Chondrocyte (in vitro differentiated cells): ENCODE results near the gene SHD. TPM values are rescaled to one million over a fixed set of nuclear protein-coding genes. Genes with fewer than 3 reads are reported as not detected.

Experiments used
- DNase-seq: peaks from one replicate; pipeline ENCODE4 v3.0.0; 2021; ENCODE audit warnings: mixed read lengths, low spot score
- H3K27ac Mint-ChIP-seq: one replicate; pipeline ENCODE4 v1.8.0; 2021; ENCODE audit warnings: mild to moderate bottlenecking, moderate library complexity, mixed read lengths; ENCODE audit not compliant: unreplicated experiment
- H3K27me3 Mint-ChIP-seq: 2 replicates; pipeline ENCODE4 v1.8.0; 2021; ENCODE audit warnings: low read depth, mixed read lengths
- H3K36me3 Mint-ChIP-seq: 2 replicates; pipeline ENCODE4 v1.8.0; 2021; ENCODE audit warnings: low read depth, mixed read lengths
- H3K4me1 Mint-ChIP-seq: 2 replicates; pipeline ENCODE4 v1.8.0; 2021; ENCODE audit warnings: low read depth, mild to moderate bottlenecking, mixed read lengths
- H3K4me3 Mint-ChIP-seq: one replicate; pipeline ENCODE4 v1.8.0; 2021; ENCODE audit warnings: mild to moderate bottlenecking, moderate library complexity, mixed read lengths; ENCODE audit not compliant: unreplicated experiment
- H3K9me3 Mint-ChIP-seq: 2 replicates; pipeline ENCODE4 v1.8.0; 2021; ENCODE audit warnings: low read depth, mixed read lengths
- total RNA-seq: library from RNA; stranded (reverse); gene quantifications from 3 replicates; pipeline ENCODE4 v1.2.1, GENCODE V29; 2021
- TF ChIP-seq, protein P1 (sequence below): fragments of 200-600 bp; sonication (generic); IDR thresholded peaks from 2 replicates; pipeline ENCODE4 v1.5.0; 2021; ENCODE audit warnings: antibody characterized with exemption, mild to moderate bottlenecking, moderate library complexity

The SHD gene
- total RNA-seq, 1 donor from 2014 or later: not detected

DNA sequence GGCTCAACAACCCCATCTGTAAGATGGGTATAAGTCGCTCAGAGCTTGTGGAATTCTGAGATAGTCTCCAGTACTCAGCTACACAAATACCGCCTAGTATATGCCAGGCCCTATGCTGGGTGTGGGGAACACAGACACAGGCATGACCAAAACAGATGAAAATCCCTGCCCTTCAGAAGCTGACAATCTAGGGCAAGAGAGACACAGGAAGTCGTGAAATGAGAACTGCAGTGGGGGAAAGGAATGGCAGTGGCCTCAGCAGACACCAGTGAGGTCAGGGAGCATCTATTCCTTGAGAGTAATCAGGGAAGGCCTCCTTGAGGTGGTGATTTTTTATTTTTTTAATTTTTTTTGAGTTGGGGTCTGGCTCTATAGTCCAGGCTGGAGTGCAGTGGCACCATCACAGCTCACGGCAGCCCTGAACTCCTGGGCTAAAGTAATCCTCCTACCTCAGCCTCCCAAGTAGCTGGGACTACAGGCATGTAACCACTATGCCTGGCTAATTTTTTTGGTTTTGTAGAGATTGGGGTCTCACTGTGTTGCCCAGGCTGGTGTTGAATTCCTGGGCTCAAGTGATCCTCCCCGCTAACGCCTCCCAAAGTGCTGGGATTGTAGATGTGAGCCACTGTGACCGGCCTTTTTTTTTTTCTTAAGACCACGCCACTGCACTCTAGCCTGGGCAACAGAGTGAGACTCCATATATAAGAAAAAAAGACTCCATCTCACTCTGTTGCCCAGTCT, 19.9 kb downstream of the SHD start:
- Mint-ChIP-seq H3K4me3 (no peak overlapping the region), H3K4me1 (no peaks in the 10 kb centered on the region), H3K27ac (no peak overlapping the region), H3K9me3 (no peaks in the 10 kb centered on the region), H3K27me3 (peaks cover 2% of the 10 kb centered on the region), H3K36me3 (no peaks in the 10 kb centered on the region)
- DNase-seq: no peak
- TF ChIP-seq, protein P1, sequence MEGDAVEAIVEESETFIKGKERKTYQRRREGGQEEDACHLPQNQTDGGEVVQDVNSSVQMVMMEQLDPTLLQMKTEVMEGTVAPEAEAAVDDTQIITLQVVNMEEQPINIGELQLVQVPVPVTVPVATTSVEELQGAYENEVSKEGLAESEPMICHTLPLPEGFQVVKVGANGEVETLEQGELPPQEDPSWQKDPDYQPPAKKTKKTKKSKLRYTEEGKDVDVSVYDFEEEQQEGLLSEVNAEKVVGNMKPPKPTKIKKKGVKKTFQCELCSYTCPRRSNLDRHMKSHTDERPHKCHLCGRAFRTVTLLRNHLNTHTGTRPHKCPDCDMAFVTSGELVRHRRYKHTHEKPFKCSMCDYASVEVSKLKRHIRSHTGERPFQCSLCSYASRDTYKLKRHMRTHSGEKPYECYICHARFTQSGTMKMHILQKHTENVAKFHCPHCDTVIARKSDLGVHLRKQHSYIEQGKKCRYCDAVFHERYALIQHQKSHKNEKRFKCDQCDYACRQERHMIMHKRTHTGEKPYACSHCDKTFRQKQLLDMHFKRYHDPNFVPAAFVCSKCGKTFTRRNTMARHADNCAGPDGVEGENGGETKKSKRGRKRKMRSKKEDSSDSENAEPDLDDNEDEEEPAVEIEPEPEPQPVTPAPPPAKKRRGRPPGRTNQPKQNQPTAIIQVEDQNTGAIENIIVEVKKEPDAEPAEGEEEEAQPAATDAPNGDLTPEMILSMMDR: no peak

DNA sequence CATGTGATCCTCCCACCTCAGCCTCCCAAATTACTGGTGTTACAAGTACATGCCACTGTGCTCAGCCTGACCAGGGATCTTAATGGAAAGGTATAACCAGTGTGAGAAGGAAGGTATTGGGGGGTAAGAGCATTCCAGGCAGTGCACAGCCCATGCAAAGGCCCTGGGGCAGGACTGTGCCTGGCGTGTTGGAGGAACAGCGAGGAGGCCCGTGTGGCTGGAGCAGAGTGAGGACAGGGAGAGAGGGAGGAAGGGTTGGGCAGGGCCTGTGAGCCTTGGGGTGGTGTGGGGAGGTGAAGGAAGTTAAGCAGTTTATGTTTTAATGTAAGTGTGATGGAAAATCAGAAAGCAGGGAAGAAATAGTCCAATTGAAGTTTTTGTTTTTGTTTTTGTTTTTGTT, 21.5 kb downstream of the SHD start:
- H3K27me3 Mint-ChIP-seq: peaks cover under 1% of the 10 kb centered on the region
- H3K9me3 Mint-ChIP-seq: no peaks in the 10 kb centered on the region
- peaks cover 2% of the 10 kb centered on the region for H3K4me1 Mint-ChIP-seq
- H3K27ac Mint-ChIP-seq: no peak overlapping the region
- TF ChIP-seq, protein P1: no peak
- H3K36me3 Mint-ChIP-seq: no peaks in the 10 kb centered on the region
- no peak overlapping the region for H3K4me3 Mint-ChIP-seq
- no peak for DNase-seq

- no peak for DNase-seq
- Mint-ChIP-seq H3K9me3 (no peaks in the 10 kb centered on the region), H3K4me3 (no peak overlapping the region), H3K4me1 (peaks cover 2% of the 10 kb centered on the region), H3K27ac (no peak overlapping the region), H3K36me3 (peaks cover under 1% of the 10 kb centered on the region), H3K27me3 (no peaks in the 10 kb centered on the region)
- TF ChIP-seq, protein P1: no peak
Observed at GRCh38 chr19:4301590-4302242, 22.6 kb downstream of the SHD start.

- DNase-seq: no peak
- Mint-ChIP-seq H3K36me3 (peaks cover 2% of the 10 kb centered on the region), H3K27ac (no peak within 1 kb of the TSS), H3K4me3 (no peak within 1 kb of the TSS), H3K27me3 (no peaks in the 10 kb centered on the region), H3K4me1 (peaks cover 2% of the 10 kb centered on the region), H3K9me3 (no peaks in the 10 kb centered on the region)
- TF ChIP-seq, protein P1: no peak
Observed at GRCh38 chr19:4302243-4302640, 23.2 kb downstream of the SHD start, which contains the start of gene TMIGD2. TMIGD2 (minus strand) TSS chr19:4302389; CDS start chr19:4302385, 4 bp downstream.

- Mint-ChIP-seq H3K9me3 (no peaks in the 10 kb centered on the region), H3K4me1 (peaks cover 2% of the 10 kb centered on the region), H3K27ac (no peak overlapping the region), H3K27me3 (no peaks in the 10 kb centered on the region), H3K36me3 (peaks cover 2% of the 10 kb centered on the region), H3K4me3 (peak overlapping the region; percentile 53)
- DNase-seq: no peak
- TF ChIP-seq, protein P1: no peak
Observed at GRCh38 chr19:4303819-4304537, 24.9 kb downstream of the SHD start.
